Kidney epithelial cell (primary cell): ENCODE measurements around the gene GORASP1. TPM values are rescaled to one million over a fixed set of nuclear protein-coding genes. Genes with fewer than 3 reads are reported as not detected.

Experiments
- DNase-seq: peaks from one replicate; pipeline ENCODE4 v3.0.0-alpha.2; 2010; ENCODE audit warnings: low read depth
- H3K27me3 ChIP-seq: 2 replicates; pipeline ENCODE4 v1.6.0; 2011; ENCODE audit warnings: low read length; ENCODE audit not compliant: control insufficient read depth, insufficient read depth
- H3K36me3 ChIP-seq: 2 replicates; pipeline ENCODE4 v1.5.1; 2011; ENCODE audit warnings: low read length; ENCODE audit not compliant: control insufficient read depth, insufficient read depth
- H3K4me3 ChIP-seq: 2 replicates; pipeline ENCODE4 v1.5.1; 2011; ENCODE audit warnings: low read depth, mild to moderate bottlenecking, control low read depth, low read length
- total RNA-seq: library from RNA; depleted of rRNA; stranded (reverse); fragments of >200 nt; gene quantifications from 2 replicates; pipeline ENCODE4 v1.2.3, GENCODE V29; 2015
- TF ChIP-seq, protein P1 (sequence below): IDR thresholded peaks from 2 replicates; pipeline ENCODE4 v1.5.1; 2011; ENCODE audit warnings: mild to moderate bottlenecking, moderate library complexity, low read length, control low read depth, inconsistent platforms; ENCODE audit not compliant: insufficient read depth, poor library complexity, severe bottlenecking

Gene GORASP1
- total RNA-seq, 1 donor from 2014 or later = 34.8 TPM

DNA sequence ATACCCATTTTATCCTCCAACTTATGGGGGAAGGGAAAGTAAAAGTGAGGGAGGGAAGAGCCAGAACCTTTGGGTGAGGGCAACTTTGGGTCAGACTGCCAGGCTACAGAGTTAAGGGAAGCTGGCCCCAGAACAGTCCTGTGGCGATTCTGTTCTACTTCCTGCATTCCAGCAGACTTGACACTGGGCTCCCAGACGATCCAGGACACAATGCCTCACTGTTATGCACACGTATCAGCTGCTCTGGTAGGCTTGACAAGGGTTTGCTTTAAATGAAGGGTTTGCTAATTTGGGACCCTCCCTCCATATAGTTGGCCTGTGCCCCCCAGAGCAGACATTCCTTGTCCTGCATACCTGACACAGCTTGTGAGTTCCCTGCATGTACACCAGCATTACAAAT, 10.7 kb downstream of the GORASP1 start:
- Histone ChIP-seq H3K27me3 (no peaks in the 10 kb centered on the region), H3K4me3 (no peak overlapping the region), H3K36me3 (peaks cover 6% of the 10 kb centered on the region)
- no peak for DNase-seq
- TF ChIP-seq, protein P1, sequence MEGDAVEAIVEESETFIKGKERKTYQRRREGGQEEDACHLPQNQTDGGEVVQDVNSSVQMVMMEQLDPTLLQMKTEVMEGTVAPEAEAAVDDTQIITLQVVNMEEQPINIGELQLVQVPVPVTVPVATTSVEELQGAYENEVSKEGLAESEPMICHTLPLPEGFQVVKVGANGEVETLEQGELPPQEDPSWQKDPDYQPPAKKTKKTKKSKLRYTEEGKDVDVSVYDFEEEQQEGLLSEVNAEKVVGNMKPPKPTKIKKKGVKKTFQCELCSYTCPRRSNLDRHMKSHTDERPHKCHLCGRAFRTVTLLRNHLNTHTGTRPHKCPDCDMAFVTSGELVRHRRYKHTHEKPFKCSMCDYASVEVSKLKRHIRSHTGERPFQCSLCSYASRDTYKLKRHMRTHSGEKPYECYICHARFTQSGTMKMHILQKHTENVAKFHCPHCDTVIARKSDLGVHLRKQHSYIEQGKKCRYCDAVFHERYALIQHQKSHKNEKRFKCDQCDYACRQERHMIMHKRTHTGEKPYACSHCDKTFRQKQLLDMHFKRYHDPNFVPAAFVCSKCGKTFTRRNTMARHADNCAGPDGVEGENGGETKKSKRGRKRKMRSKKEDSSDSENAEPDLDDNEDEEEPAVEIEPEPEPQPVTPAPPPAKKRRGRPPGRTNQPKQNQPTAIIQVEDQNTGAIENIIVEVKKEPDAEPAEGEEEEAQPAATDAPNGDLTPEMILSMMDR = no peak

DNA sequence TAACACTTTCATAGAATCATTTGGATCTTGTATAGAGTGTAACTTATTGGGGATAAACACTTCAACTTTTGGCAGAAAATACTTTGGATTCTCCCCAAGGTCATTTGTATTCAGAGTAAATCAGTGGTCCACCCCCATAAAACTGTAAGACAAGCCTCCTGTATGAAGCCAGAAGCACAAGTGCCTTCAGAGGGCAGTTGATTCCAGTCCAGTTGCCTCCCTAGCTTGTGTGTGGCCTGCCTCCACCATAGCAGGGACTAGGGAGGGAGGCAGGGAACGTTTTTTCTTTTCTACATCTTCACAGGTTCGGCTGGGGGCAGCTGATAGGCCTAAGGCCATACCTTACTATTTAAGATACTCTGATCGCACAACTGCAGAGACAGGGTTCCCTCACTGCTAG, 11.6 kb downstream of the GORASP1 start:
- TF ChIP-seq, protein P1 = no peak
- Histone ChIP-seq H3K36me3 (peaks cover 6% of the 10 kb centered on the region), H3K4me3 (no peak overlapping the region)

DNA sequence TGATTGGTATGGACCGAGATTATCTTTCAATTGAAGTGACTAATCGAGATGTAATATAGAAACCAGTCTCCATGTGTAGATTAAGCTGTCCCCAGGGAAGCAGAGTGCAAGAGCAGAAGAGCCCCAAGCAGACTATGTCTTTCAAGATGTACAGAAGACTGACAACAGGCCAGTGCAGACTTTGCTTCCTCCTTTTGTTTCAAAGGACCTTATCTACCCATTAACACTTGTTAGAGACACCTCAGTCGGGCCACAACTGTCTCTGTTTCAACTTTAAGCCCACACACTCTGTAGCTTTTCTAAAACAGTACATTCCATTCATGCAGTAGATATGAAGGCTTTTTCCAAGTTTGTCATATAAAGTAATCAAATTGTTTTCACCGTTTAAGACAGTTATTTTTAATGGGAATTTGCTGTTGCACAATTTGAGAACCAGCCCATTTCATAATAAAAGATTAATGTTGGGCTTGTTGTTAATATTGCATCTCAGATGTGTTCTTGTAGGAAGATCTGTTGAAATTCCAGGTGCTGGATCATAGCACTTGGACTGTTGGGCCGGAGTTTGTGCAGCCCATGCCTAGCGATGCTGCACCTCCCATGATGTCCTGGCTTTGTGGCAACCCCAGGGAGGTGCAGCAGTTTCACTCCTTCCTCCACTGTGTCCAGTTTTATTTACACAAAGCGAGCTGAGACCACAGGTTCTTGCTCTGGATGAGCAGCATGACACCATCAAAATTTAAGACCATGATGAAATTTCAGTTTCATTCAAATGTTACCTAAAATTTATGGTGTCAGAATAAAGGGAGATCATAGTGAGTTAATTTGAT, 12.4 kb downstream of the GORASP1 start:
- Histone ChIP-seq H3K27me3 (no peaks in the 10 kb centered on the region), H3K4me3 (no peak overlapping the region), H3K36me3 (peaks cover 6% of the 10 kb centered on the region)
- TF ChIP-seq, protein P1 = no peak
- DNase-seq = no peak

More for the DNA sequence above, 11.6 kb downstream of the GORASP1 start:
- no peaks in the 10 kb centered on the region for H3K27me3 ChIP-seq
- no peak for DNase-seq

DNA sequence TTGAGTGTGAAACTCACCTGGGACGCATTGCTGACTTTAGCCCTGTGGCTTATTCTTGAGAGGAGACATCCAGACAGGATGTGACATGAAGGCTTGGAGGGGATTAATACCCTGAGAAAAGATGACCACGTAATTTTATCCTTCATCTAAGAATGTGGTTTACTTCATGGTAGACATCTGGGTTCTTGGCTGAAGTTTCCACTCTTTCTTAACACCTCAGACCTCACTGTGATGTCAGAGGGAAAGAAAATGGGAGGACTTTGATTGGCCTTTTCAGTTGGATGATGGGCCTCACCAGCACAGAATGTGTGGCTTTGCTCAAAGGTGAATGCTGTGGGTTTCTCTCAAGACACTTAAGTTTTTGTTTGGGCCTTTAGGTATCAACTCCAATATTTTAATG, 16.5 kb downstream of the GORASP1 start:
- TF ChIP-seq, protein P1 = no peak
- Histone ChIP-seq H3K27me3 (no peaks in the 10 kb centered on the region), H3K36me3 (peaks cover 7% of the 10 kb centered on the region), H3K4me3 (no peak overlapping the region)
- DNase-seq = no peak

DNA sequence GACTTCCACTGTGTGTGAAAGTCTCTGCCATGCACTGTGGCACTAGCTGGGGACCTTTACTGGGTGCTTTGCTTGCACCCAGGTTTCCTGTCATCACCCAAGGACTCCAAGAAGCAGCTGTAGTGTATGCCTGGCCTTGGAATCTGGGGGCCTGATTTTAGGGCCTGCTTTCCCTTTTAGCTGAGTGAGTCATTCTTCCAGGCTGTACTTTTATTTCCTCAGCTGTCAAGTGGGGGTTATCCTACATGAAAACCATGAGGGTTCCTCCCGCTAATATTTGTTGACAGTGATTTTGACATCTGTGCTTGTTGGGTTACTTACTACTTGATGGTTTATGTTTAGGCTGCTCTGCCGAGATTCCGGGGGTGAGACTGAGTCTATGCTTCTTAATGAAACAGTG, 18.5 kb downstream of the GORASP1 start:
- H3K36me3 ChIP-seq = peaks cover 6% of the 10 kb centered on the region
- H3K27me3 ChIP-seq = no peaks in the 10 kb centered on the region
- H3K4me3 ChIP-seq = no peak overlapping the region
- TF ChIP-seq, protein P1 = no peak
- DNase-seq = no peak

DNA sequence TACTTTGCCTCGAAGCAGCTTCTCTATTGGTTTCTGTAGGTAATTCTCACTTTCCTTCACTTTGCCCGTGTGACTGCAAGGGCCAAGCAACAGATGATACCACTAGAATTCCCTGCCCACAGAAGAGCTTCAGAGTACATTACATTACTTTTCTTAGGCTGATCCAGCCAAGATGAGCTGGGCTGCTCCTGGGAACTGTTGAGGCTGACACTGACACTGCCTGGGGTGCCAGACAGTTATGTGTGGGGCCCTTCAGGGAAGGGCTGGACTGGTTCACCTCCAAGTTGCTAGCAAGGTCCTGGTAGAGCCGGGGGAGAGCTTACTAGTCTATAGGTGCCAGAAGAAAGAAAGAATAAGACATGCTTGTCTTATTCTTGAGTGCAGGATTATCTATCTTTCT, 19.0 kb downstream of the GORASP1 start:
- peaks cover 6% of the 10 kb centered on the region for H3K36me3 ChIP-seq
- no peak for DNase-seq
- no peaks in the 10 kb centered on the region for H3K27me3 ChIP-seq
- H3K4me3 ChIP-seq = no peak overlapping the region
- TF ChIP-seq, protein P1 = no peak
